Stomach (tissue), 9 donors: Measurements from ENCODE around the gene PKNOX2. TPM values are rescaled to one million over a fixed set of nuclear protein-coding genes. Genes with fewer than 3 reads are reported as not detected.
A peak's percentile ranks its signal among the peaks of the same experiment; 100 is the strongest.
"Not testable (repeated sequence)": the region's sequence is repeated elsewhere in the genome, so short reads cannot be mapped to it uniquely, and the experiment has no call there.

ENCODE experiments used
- DNase-seq, 2 donors: peaks; one replicate each; pipeline versions ENCODE4 v3.0.0 to v3.0.0-alpha.2; 2013 to 2019
- H3K27ac ChIP-seq, 5 donors: fragments of 200-600 bp in 4 of 5; sonication (generic) in 4 of 5; one replicate each; pipeline ENCODE4 v1.5.1; 2013 to 2019; ENCODE audit warnings: mild to moderate bottlenecking in 1 of 5, moderate library complexity in 1 of 5
- H3K27me3 ChIP-seq, 3 donors: fragments of 200-600 bp; sonication (generic); one replicate each; pipeline ENCODE4 v1.5.1; 2017 to 2019; ENCODE audit warnings: mixed run types in 1 of 3
- H3K36me3 ChIP-seq, 4 donors: fragments of 200-600 bp; sonication (generic); 1 replicate in 3 of 4; 2 replicates in 1 of 4; pipeline ENCODE4 v1.5.1; 2016 to 2019
- H3K4me1 ChIP-seq, 4 donors: fragments of 200-600 bp; sonication (generic); one replicate each; pipeline ENCODE4 v1.5.1; 2016 to 2019
- H3K4me3 ChIP-seq, 4 donors: fragments of 200-600 bp; sonication (generic) in 3 of 4; one replicate each; pipeline ENCODE4 v1.5.1; 2016 to 2019; ENCODE audit warnings: mild to moderate bottlenecking in 1 of 4
- H3K9me3 ChIP-seq, 4 donors: fragments of 200-600 bp; sonication (generic); one replicate each; pipeline ENCODE4 v1.5.1; 2016 to 2019
- CTCF ChIP-seq, 7 experiments: fragments of 450-650 bp in 4 of 7; fragments of 200-600 bp in 3 of 7; sonication (generic) in 3 of 7; IDR thresholded peaks; one replicate each; pipeline ENCODE4 v1.5.1; 2016 to 2019; ENCODE audit warnings: antibody characterized with exemption in 7 of 7, control low read depth in 2 of 7, mild to moderate bottlenecking in 1 of 7
- EP300 ChIP-seq: sonication (generic); formaldehyde crosslinking; IDR thresholded peaks from one replicate; pipeline ENCODE4 v1.6.1; 2017; ENCODE audit warnings: antibody characterized with exemption
- POLR2A ChIP-seq, 4 donors: fragments of 450-650 bp; IDR thresholded peaks; one replicate each; pipeline ENCODE4 v1.6.1; 2016; ENCODE audit warnings: antibody characterized with exemption in 4 of 4, control low read depth in 2 of 4, mild to moderate bottlenecking in 1 of 4, moderate library complexity in 1 of 4
- POLR2AphosphoS5 ChIP-seq, 3 donors: sonication (generic); formaldehyde crosslinking; IDR thresholded peaks; one replicate each; pipeline ENCODE4 v1.6.1; 2016; ENCODE audit warnings: antibody characterized with exemption in 3 of 3
- WGBS, 5 donors: extraction: QIAGEN DNeasy Blood & Tissue Kit in 3 of 5; methylation state at CpG; one replicate each; pipeline versions ENCODE4 v1.1.5 to v1.1.7; 2013 to 2018; 5-methylcytosine and 5-hydroxymethylcytosine counted together
- intact Hi-C: fragments of 100-400 bp; cut with DNase I; formaldehyde crosslinking; loops from one replicate; pipeline ENCODE4 v1.15.1; 2023; ENCODE audit warnings: low total_unique reads
- polyA plus RNA-seq, 3 donors: library from polyadenylated mRNA; stranded (reverse); fragments of 200-250 nt; gene quantifications; one replicate each; pipeline ENCODE4 v1.2.3, GENCODE V29; 2013
- total RNA-seq, 5 donors: library from RNA; depleted of rRNA; stranded (reverse); fragments of >200 nt; gene quantifications; one replicate each; pipeline versions ENCODE4 v1.1.0 to v1.2.3, GENCODE V29; 2014 to 2016
- donor health status: healthy with polysubstance abuse.
- donor health status: Bipolar disorder and iron deficiency.
- donor health status: healthy.

Gene PKNOX2
- total and polyA plus RNA-seq, 8 donors, result 0.83 to 4.9 (median 2.3) TPM; not detected in 1

- H3K4me1 ChIP-seq, result peaks cover 0 to 20% (median 11%) of the 10 kb centered on the region in 4 donors
- no peaks in the 10 kb centered on the region for H3K36me3 ChIP-seq
- DNase-seq, result no peak
- 52 to 77% (median 59%) methylated on average over 6 of the region's 6 CpGs for WGBS, 5 donors
- TF ChIP-seq CTCF (IDR thresholded peaks at IDR 0.05) (no peak), POLR2A (IDR thresholded peaks at IDR 0.05) (no peak)
- H3K9me3 ChIP-seq, result no peaks in the 10 kb centered on the region
- H3K4me3 ChIP-seq, result no peak overlapping the region
- intact Hi-C loops, result no loop called here
- H3K27ac ChIP-seq, result peak overlapping the region in 3 of 5 donors; percentile 7 to 59 (median 32)
- H3K27me3 ChIP-seq, result no peaks in the 10 kb centered on the region
Observed at GRCh38 chr11:125215976-125216375, 51.4 kb downstream of the PKNOX2 start.

GRCh38 chr11:125218336-125218735 is 53.8 kb downstream of the PKNOX2 start:
- Histone ChIP-seq H3K9me3 (no peaks in the 10 kb centered on the region), H3K36me3 (no peaks in the 10 kb centered on the region), H3K4me3 (no peak overlapping the region), H3K27ac (no peak overlapping the region), H3K4me1 (peaks cover 0 to 13% (median 7%) of the 10 kb centered on the region in 4 donors), H3K27me3 (no peaks in the 10 kb centered on the region)
- intact Hi-C loops, result no loop called here
- TF ChIP-seq CTCF (IDR thresholded peaks at IDR 0.05) (no peak), POLR2AphosphoS5 (IDR thresholded peaks at IDR 0.05) (no peak), EP300 (no peak), POLR2A (IDR thresholded peaks at IDR 0.05) (no peak)
- DNase-seq, result no peak
- 74 to 88% (median 82%) methylated on average over 4 of the region's 4 CpGs for WGBS, 5 donors

DNA sequence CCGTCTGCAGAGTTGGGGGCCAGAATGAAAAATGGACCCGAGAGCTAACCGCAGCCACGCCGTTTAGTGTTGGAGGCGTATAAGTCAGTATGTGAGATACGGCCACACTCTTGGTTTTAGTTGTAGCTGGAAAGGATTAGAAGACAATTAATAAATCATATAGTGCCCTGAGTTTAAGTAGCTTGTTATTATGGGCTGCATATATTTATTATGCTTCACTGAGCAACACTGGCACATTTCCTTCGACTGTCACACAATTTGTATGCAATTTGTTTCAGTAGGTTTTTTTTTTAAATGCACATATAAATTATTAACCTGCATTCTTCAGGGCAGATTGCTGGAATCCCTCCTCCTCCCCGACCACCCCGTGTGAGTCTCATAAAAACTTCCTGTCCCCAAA is 56.9 kb downstream of the PKNOX2 start:
- Histone ChIP-seq H3K4me1 (peaks cover 0 to 13% (median 2%) of the 10 kb centered on the region in 4 donors), H3K27ac (no peak overlapping the region), H3K27me3 (no peaks in the 10 kb centered on the region), H3K4me3 (no peak overlapping the region), H3K36me3 (no peaks in the 10 kb centered on the region), H3K9me3 (no peaks in the 10 kb centered on the region)
- WGBS, 5 donors, result 75 to 79% (median 78%) methylated on average over 10 of the region's 10 CpGs
- DNase-seq, result no peak
- TF ChIP-seq POLR2A (IDR thresholded peaks at IDR 0.05), result no peak
- TF ChIP-seq POLR2AphosphoS5 (IDR thresholded peaks at IDR 0.05), result no peak
- no peak for TF ChIP-seq CTCF (IDR thresholded peaks at IDR 0.05)
- TF ChIP-seq EP300, result no peak
- intact Hi-C loops, result no loop called here

DNA sequence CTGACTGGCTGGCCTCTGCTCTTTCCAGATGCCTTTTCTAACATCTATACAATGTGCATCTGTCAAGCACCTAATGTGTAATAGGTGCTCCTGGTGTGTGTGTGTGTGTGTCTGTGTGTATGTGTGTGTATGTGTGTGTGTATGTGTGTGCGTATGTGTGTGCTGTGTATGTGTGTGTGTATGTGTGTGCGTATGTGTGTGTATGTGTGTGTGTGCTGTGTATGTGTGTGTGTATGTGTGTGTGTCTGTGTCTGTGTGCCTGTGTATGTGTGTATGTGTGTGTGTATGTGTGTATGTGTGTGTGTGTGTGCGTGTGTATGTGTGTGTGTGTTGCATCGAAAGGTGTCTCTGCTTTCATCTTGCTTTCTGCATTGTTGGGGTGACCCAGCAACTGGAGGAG is 57.9 kb downstream of the PKNOX2 start:
- no peak overlapping the region for H3K27ac ChIP-seq
- H3K27me3 ChIP-seq, result no peaks in the 10 kb centered on the region
- H3K4me1 ChIP-seq, result peaks cover 0 to 11% (median 2%) of the 10 kb centered on the region in 4 donors
- H3K9me3 ChIP-seq, result no peaks in the 10 kb centered on the region
- intact Hi-C loops, result no loop called here
- 89 to 97% (median 95%) methylated on average over 3 to 4 of the region's 4 CpGs for WGBS, 5 donors
- no peak overlapping the region for H3K4me3 ChIP-seq
- no peaks in the 10 kb centered on the region for H3K36me3 ChIP-seq
- no peak for DNase-seq
- TF ChIP-seq POLR2A (IDR thresholded peaks at IDR 0.05) (no peak), EP300 (no peak), POLR2AphosphoS5 (IDR thresholded peaks at IDR 0.05) (no peak), CTCF (IDR thresholded peaks at IDR 0.05) (no peak)

DNA sequence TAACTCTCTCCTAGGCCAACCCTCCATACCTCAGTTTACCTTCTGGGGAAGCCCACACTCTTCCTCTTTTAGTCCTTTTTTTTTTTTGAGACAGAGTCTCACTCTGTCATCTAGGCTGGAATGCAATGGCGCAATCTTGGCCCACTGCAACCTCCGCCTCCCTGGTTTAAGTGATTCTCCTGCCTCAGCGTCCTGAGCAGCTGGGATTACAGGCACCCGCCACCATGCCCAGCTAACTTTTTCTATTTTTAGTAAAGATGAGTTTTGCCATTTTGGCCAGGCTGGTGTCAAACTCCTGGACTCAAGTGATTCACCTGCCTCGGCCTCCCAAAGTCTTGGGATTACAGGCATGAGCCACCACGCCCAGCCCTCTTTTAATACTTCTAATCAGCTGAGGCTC is 58.6 kb downstream of the PKNOX2 start:
- H3K27ac ChIP-seq, DNase-seq, H3K36me3 ChIP-seq, H3K27me3 ChIP-seq, intact Hi-C loops, H3K9me3 ChIP-seq, H3K4me3 ChIP-seq: not testable (repeated sequence)
- peaks cover 0 to 11% (median 2%) of the 10 kb centered on the region in 4 donors for H3K4me1 ChIP-seq
- WGBS, 5 donors, result 79 to 90% (median 82%) methylated on average over 6 of the region's 6 CpGs
